Measurements from ENCODE around the gene BRI3. TPM values are rescaled to one million over a fixed set of nuclear protein-coding genes. Genes with fewer than 3 reads are reported as not detected.
A peak's percentile ranks its signal among the peaks of the same experiment; 100 is the strongest.

The BRI3 gene
- polyA plus RNA-seq, 4 donors = 85.2 to 128 (median 90.1) TPM

- peak; percentile 60 to 82 (median 77) for DNase-seq (ENCODE audit: low read depth in 4 of 4, low spot score in 2 of 4)
Measured at GRCh38 chr7:98251601-98252424, 29.7 kb upstream of the BRI3 start, which contains the start of gene TECPR1. Gene TECPR1 (minus strand): TSS chr7:98252232. CDS start chr7:98246146, 6,086 bp downstream.

DNA sequence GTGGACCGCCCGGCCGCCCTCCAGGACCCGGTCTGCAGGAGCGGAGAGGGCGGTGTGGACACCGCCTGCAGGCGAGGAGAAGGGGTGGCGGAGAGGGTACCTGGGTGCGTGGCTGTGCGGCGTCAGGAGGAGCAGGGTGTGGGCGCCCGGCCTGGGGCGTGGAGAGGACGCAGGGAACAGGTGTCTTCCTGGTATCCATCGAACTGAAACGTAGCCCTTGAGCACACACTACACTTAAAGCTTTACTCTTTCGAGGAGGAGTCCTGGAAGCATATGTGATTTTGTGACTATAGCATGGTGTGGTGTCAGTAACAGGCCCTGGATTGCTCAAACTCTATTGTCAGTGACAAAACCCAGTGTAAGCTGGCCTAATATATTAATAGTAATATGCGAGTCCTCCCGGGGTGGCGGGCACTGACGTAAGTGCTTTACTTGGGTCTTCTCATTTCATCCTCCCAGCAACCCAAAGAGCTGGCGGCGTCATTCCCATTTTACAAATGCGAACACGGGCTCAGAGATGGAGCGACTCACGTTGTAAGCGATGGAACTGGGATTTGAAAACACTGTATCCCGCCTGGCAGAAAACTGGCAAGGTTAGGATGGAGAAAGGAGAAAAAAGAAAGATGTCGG, 28.9 kb upstream of the BRI3 start:
- no peak for DNase-seq (ENCODE audit: low read depth in 4 of 4, low spot score in 2 of 4)

DNA sequence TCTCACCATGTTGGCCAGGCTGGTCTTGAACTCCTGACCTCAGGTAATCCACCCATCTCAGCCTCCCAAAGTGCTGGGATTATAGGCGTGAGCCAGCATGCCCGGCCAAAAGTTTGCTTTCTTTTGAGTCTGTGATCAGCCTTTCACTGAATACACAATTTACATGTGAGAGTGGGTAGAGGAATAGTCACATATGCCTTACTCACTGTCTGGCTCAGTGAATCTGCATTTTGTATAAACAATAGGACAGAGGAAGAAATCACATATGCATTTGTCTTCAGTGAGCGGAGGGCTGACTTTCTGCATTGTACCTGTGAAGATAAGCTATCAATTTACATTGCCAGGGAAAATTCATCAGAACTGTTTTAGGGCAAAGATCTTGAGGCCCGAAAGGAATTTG, 27.0 kb upstream of the BRI3 start:
- DNase-seq (ENCODE audit: low read depth in 4 of 4, low spot score in 2 of 4) = no peak

GRCh38 chr7:98254951-98255610, 26.4 kb upstream of the BRI3 start:
- DNase-seq (ENCODE audit: low read depth in 4 of 4, low spot score in 2 of 4) = no peak

- no peak for DNase-seq (ENCODE audit: low read depth in 4 of 4, low spot score in 2 of 4)
Measured at GRCh38 chr7:98256431-98256830, 25.1 kb upstream of the BRI3 start.

GRCh38 chr7:98257701-98258100, 23.8 kb upstream of the BRI3 start:
- DNase-seq (ENCODE audit: low read depth in 4 of 4, low spot score in 2 of 4) = no peak

DNA sequence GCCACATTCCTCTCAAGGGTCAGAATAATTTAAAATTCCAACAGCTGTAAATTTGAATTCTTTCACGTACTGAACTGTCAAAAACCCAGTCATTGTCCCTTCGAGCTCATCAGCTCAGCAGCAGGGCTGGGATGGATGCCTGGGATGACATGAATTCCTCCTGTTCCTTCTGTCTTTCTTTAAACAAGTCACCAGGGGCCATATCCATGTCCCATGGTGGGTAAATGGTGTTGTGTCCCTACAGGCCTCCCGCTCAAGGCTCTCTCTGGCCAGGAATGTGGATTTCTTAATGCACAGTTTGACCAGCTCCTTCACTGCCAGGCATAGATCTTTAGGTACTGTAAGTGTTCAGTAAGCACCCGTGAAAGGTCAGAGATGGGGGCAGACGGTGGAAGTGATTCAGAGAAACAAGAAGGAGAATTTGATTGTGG, 15.6 kb upstream of the BRI3 start:
- DNase-seq (ENCODE audit: low read depth in 4 of 4, low spot score in 2 of 4) = no peak

DNA sequence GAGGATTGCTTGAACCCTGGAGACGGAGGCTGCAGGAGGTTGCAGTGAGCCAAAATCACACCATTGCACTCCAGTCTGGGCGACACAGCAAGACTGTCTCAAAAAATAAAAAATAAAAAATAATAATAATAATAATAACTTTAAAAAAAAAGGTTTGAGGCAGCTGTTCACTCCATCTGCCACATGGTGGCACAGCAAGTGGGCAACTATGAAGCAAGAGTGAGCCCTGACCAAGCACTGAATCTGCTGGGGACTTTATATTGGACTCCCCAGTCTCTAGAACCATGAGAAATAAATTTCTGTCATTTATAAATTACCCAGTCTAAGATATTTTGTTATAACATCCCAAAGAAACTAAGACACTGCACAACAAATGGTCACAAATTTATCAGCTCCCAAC, 14.6 kb upstream of the BRI3 start:
- no peak for DNase-seq (ENCODE audit: low read depth in 4 of 4, low spot score in 2 of 4)

DNA sequence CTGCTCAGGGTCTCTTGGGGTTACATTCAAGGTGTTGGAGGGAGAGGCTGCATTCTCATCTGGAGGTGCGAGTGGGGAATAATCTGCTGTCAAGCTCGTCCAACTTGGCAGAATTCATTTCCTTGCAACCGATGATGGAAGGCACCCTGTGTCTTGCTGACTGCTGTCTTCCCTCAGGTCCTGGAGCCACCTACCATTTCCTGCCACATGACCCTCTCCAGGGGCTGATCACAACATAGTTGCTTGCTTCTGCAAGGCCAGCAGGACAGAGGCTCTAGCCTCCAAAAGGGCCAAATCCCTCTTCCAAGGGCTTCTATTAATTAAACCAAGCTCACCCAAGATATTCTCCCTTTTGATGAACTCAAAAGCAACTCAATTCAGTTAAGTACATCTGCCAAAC, 14.2 kb upstream of the BRI3 start:
- DNase-seq (ENCODE audit: low read depth in 4 of 4, low spot score in 2 of 4) = no peak

- no peak for DNase-seq (ENCODE audit: low read depth in 4 of 4, low spot score in 2 of 4)
Measured at GRCh38 chr7:98276241-98276761, 5.2 kb upstream of the BRI3 start.

GRCh38 chr7:98278408-98278807, 3.1 kb upstream of the BRI3 start:
- no peak for DNase-seq (ENCODE audit: low read depth in 4 of 4, low spot score in 2 of 4)

- DNase-seq (ENCODE audit: low read depth in 4 of 4, low spot score in 2 of 4) = no peak
Measured at GRCh38 chr7:98278936-98279335, 2.5 kb upstream of the BRI3 start.

- no peak for DNase-seq (ENCODE audit: low read depth in 4 of 4, low spot score in 2 of 4)
Measured at GRCh38 chr7:98280296-98280695, 1.2 kb upstream of the BRI3 start.

GRCh38 chr7:98281757-98282606, 496 bp downstream of the BRI3 start:
- DNase-seq (ENCODE audit: low read depth in 4 of 4, low spot score in 2 of 4) = no peak

- DNase-seq (ENCODE audit: low read depth in 4 of 4, low spot score in 2 of 4) = no peak
Measured at GRCh38 chr7:98282703-98283102, 1.2 kb downstream of the BRI3 start.

GRCh38 chr7:98283127-98283886, 1.8 kb downstream of the BRI3 start:
- no peak for DNase-seq (ENCODE audit: low read depth in 4 of 4, low spot score in 2 of 4)

DNA sequence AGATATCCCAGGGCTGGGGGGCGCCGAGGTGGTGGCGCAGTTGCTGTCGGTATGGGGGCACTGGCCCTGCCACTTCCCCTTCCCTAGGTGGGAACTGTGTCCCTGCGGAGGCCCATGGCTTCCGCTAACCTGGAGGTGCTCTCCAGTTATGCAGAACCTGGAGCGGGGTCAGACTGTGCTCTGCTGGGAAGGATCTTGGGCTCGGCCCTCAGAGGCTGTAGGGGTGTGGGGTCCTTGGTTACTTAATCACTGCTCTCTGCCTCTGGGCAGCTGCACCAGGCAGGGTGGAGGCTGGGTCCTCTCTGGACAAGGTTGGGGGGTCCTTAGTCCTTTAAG, 2.4 kb downstream of the BRI3 start:
- DNase-seq (ENCODE audit: low read depth in 4 of 4, low spot score in 2 of 4) = no peak

DNA sequence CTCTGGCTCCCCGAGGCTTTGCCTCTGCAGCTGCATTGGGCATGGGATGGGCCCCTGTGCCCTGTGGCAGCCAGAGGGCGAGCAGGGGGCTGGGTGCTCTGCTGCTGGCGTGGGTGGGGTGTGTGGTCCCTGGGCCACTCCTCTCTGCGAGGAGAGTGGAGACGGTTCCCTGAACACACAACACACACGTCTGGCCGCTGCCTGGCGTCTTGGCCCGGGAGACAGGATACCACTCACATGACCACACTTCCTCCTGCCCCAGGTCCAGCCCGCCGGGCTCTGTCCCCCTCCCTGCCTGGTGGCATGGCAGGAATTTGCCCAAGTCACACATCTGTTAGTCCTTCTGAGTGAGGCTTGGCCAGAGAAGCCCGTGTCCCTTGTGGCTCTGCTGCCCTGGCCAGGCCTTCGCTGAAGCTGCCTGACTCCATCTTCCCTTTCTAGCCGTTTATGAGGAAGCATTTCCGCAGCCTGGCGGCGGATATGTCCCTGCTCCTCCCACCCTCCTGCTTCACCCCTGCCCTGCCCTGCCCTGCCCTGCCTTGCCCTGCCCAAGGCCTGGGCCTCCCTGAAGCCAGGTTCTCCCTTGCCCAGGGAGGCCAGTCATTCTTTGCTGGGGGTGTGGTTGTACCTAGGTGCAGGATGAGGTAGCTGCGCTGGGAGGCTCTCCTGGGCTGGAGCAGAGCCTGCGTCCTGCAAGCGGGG, 3.0 kb downstream of the BRI3 start:
- no peak for DNase-seq (ENCODE audit: low read depth in 4 of 4, low spot score in 2 of 4)
